Myocyte (in vitro differentiated cells): ENCODE data around the gene PLXNA3. TPM values are rescaled to one million over a fixed set of nuclear protein-coding genes. Genes with fewer than 3 reads are reported as not detected.
A peak's percentile ranks its signal among the peaks of the same experiment; 100 is the strongest.

Source experiments
- DNase-seq: peaks from one replicate; pipeline ENCODE4 v3.0.0-alpha.2; 2012; ENCODE audit warnings: low read depth
- polyA plus RNA-seq: library from polyadenylated mRNA; unstranded; fragments of >200 nt; gene quantifications from one replicate; pipeline ENCODE4 v1.2.1, GENCODE V29; 2012; ENCODE audit warnings: missing spikeins
- total RNA-seq: library from RNA; depleted of rRNA; stranded (reverse); fragments of >200 nt; gene quantifications from 2 replicates; pipeline ENCODE4 v1.2.3, GENCODE V29; 2014

PLXNA3 gene
- 11.3 and 11.7 TPM in 2 replicates for total RNA-seq
- 112 TPM for polyA plus RNA-seq

GRCh38 chrX:154458116-154458953 is at the start of gene PLXNA3:
TSS of gene PLXNA3 (plus strand) at chrX:154458281. CDS start at chrX:154460184, 1,903 bp downstream.
- DNase-seq, result peak; percentile 31

GRCh38 chrX:154408659-154409221 is 49.3 kb upstream of the PLXNA3 start:
- peak; percentile 85 for DNase-seq

- peak; percentile 89 for DNase-seq
Measured at GRCh38 chrX:154409222-154409871, 48.7 kb upstream of the PLXNA3 start, which contains the start of gene DNASE1L1. TSS of gene DNASE1L1 (minus strand) at chrX:154409254. CDS start at chrX:154405568, 3,686 bp downstream.

- DNase-seq, result peak; percentile 51
Measured at GRCh38 chrX:154411981-154412340, 46.1 kb upstream of the PLXNA3 start.

- DNase-seq, result no peak
Measured at GRCh38 chrX:154412468-154412867, 45.6 kb upstream of the PLXNA3 start.

GRCh38 chrX:154413142-154413541 is 44.9 kb upstream of the PLXNA3 start:
- DNase-seq, result no peak

GRCh38 chrX:154417157-154417556 is 40.9 kb upstream of the PLXNA3 start:
- DNase-seq, result peak; percentile 83

DNA sequence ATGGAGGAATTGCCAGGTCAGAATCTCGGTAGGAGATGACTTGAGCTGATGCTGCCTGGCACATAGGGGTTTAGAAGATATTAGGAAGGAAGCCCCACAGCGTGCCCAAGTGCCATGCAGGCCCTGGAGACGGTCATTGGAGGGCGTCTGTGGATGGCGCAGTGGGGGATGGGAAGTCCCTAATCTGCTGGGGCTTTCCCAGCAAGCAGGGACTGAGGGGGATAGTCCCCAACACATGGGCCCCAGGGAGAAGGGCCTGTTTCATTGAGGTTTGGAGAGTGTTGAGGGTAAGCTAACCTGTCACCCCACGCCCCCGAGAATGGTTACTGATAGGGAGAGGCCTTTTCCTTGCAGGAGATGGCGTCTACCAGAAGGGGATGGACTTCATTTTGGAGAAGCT is 38.9 kb upstream of the PLXNA3 start:
- no peak for DNase-seq

DNA sequence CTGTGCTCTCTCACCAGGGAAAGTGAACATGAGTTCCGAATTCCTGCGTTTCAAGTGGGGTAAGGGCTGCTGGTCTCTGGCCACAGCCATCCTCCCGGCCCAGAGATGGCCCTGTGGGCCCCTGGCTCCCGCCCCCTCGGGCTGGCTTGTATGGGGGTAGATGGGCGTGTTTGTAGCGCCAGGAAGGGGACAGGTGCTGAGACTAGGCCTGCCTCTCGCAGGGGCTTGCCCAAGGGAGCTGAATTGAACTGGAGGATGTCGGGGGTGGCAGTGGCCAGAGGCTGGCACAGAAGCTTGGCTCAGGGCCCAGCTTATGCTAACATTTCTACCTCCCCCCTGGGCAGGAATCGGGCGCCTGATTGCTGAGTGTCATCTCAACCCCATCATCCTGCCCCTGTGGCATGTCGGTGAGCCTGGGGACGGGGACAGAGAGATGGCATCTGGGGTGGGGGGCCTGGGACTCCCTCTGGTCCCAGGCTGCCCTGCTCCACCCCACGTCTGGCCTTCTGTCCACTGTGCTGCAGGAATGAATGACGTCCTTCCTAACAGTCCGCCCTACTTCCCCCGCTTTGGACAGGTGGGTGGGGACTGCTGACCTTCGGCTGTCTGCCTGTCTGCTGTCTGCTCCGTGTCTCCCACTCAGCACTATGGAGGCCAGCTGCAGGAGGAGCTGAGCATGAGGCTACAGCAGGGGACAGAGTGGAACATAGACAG is 38.2 kb upstream of the PLXNA3 start:
- no peak for DNase-seq

- no peak for DNase-seq
Measured at GRCh38 chrX:154420402-154420756, 37.7 kb upstream of the PLXNA3 start.

- DNase-seq, result no peak
Measured at GRCh38 chrX:154426916-154427770, 30.9 kb upstream of the PLXNA3 start.

- DNase-seq, result peak; percentile 93
Measured at GRCh38 chrX:154428176-154429171, 29.6 kb upstream of the PLXNA3 start, which contains the start of gene ATP6AP1. TSS of gene ATP6AP1 (plus strand) at chrX:154428677. CDS start at chrX:154428693, 16 bp downstream.

DNA sequence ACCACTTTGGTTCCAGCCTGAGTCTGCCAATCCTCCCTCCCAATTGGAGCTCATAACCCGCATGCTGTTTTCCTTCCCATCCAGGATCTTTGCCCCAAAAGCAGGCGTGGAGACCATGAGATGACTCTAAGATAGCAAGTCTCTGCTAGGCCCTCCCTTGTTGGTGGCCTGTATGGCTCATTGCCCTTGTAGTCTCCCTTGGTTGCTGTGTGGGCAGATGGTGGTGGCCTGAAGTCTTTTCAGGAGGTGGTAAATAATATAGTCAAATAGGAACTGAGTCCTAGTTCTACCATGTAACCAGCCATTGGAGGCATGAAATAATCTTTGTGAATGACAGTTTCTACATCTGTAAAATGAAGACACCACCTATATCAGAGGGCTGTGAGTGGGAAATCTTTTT is 28.4 kb upstream of the PLXNA3 start:
- DNase-seq, result no peak

- no peak for DNase-seq
Measured at GRCh38 chrX:154430479-154430878, 27.6 kb upstream of the PLXNA3 start.

GRCh38 chrX:154430916-154431315 is 27.2 kb upstream of the PLXNA3 start:
- no peak for DNase-seq

DNA sequence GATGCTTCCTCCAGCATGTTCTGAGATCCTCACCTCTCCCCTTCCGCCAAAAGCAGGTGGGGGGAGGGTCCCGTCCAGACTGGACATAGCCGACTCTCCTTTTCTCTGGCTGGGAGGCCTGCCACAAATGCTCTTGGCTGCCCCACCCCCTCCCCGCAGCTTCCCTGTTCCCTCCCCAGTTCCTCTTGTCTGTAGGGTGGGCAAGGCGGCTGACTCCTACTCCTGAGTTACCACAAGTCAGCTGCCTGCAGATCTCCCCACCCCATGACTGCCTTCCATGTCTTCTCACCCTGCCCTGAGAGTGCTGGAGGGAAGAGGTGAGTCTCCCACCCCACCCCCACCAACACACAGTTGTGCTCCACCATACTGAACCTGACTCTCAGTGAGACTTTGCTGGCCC is 26.7 kb upstream of the PLXNA3 start:
- DNase-seq, result no peak

- no peak for DNase-seq
Measured at GRCh38 chrX:154432210-154432609, 25.9 kb upstream of the PLXNA3 start.

DNA sequence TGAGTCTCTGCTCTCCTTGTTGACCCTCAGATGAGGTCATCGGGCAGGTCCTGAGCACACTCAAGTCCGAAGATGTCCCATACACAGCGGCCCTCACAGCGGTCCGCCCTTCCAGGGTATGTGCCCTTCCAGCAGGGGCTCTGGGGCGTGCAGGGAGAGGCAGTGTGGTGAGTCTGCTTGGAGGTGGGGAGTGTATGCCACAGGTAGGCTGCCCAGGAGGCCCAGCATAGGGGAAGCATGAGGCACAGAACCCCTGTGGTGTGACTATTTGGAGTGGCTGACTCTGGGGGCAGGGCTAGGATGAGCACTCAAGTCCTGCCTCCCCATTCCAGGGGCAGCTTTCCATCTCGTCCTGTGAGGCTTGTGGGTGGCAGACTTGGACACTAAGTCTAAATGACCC is 24.5 kb upstream of the PLXNA3 start:
- DNase-seq, result no peak
